GM23338 (cell line): ENCODE results near the gene NDST3. TPM values are rescaled to one million over a fixed set of nuclear protein-coding genes. Genes with fewer than 3 reads are reported as not detected.

Experiments
- ATAC-seq: fragments of 200-7000 bp; cut with Tn5 transposase; 3 replicates; pipeline ENCODE4 v1.9.1; 2020
- DNase-seq: peaks from one replicate; pipeline ENCODE4 v3.0.0-alpha.2; 2015; ENCODE audit warnings: low spot score
- H2AFZ ChIP-seq: fragments of 200-600 bp; sonication (generic); 2 replicates; pipeline ENCODE4 v1.8.0; 2016; ENCODE audit warnings: antibody characterized with exemption, mild to moderate bottlenecking, moderate library complexity
- H3F3A ChIP-seq: fragments of 200-600 bp; sonication (generic); replicated peaks from 2 replicates; pipeline ENCODE4 v1.8.0; 2017; ENCODE audit warnings: antibody characterized with exemption, mixed run types, low read depth
- H3K27ac ChIP-seq: fragments of 200-600 bp; sonication (generic); 2 replicates; pipeline ENCODE4 v1.6.1; 2016; ENCODE audit warnings: low read depth
- H3K27me3 ChIP-seq: fragments of 200-600 bp; sonication (generic); 2 replicates; pipeline ENCODE4 v1.8.0; 2016; ENCODE audit warnings: mild to moderate bottlenecking, mixed run types, moderate library complexity; ENCODE audit not compliant: insufficient read depth
- H3K36me3 ChIP-seq: fragments of 200-600 bp; sonication (generic); 2 replicates; pipeline ENCODE4 v1.8.0; 2016; ENCODE audit warnings: mild to moderate bottlenecking; ENCODE audit not compliant: insufficient read depth
- H3K4me1 ChIP-seq: fragments of 200-600 bp; sonication (generic); 2 replicates; pipeline ENCODE4 v1.8.0; 2016; ENCODE audit warnings: mild to moderate bottlenecking, moderate library complexity; ENCODE audit not compliant: insufficient read depth
- H3K4me2 ChIP-seq: fragments of 200-600 bp; sonication (generic); 2 replicates; pipeline ENCODE4 v1.7.1; 2017; ENCODE audit warnings: mixed run types
- H3K4me3 ChIP-seq: fragments of 200-600 bp; sonication (generic); 2 replicates; pipeline ENCODE4 v1.6.1; 2016; ENCODE audit warnings: mixed run types
- H3K79me2 ChIP-seq: fragments of 200-600 bp; sonication (generic); replicated peaks from 2 replicates; pipeline ENCODE4 v1.8.0; 2017; ENCODE audit warnings: mild to moderate bottlenecking; ENCODE audit not compliant: insufficient read depth
- H3K9me2 ChIP-seq: fragments of 200-600 bp; sonication (generic); 2 replicates; pipeline ENCODE4 v1.8.0; 2017; ENCODE audit not compliant: insufficient read depth
- H4K20me1 ChIP-seq: fragments of 200-600 bp; sonication (generic); replicated peaks from 2 replicates; pipeline ENCODE4 v1.8.0; 2017; ENCODE audit warnings: mild to moderate bottlenecking; ENCODE audit not compliant: insufficient read depth
- H3K27ac Mint-ChIP-seq: 2 replicates; pipeline ENCODE4 v1.8.0; 2020; ENCODE audit warnings: inconsistent platforms, mild to moderate bottlenecking, moderate library complexity, mixed read lengths
- H3K27me3 Mint-ChIP-seq: 3 replicates; pipeline ENCODE4 v1.8.0; 2022; ENCODE audit warnings: low read depth, mild to moderate bottlenecking, moderate library complexity, mixed read lengths, inconsistent platforms; ENCODE audit not compliant: insufficient read depth, poor library complexity
- H3K36me3 Mint-ChIP-seq: 3 replicates; pipeline ENCODE4 v1.8.0; 2021; ENCODE audit warnings: low read depth, mild to moderate bottlenecking, inconsistent platforms, moderate library complexity, mixed read lengths
- H3K4me1 Mint-ChIP-seq: 3 replicates; pipeline ENCODE4 v1.8.0; 2020; ENCODE audit warnings: mild to moderate bottlenecking, inconsistent platforms, mixed read lengths
- H3K4me3 Mint-ChIP-seq: 3 replicates; pipeline ENCODE4 v1.8.0; 2021; ENCODE audit warnings: moderate library complexity, mild to moderate bottlenecking, inconsistent platforms, mixed read lengths
- H3K9me3 Mint-ChIP-seq: 3 replicates; pipeline ENCODE4 v1.8.0; 2020; ENCODE audit warnings: moderate library complexity, mild to moderate bottlenecking, inconsistent platforms, mixed read lengths
- CREB1 ChIP-seq: fragments of 250-450 bp; sonication (Bioruptor Pico); IDR thresholded peaks from 2 replicates; pipeline ENCODE4 v1.5.0; 2020; ENCODE audit warnings: low read depth, mild to moderate bottlenecking, moderate library complexity
- EZH2phosphoT487 ChIP-seq: fragments of 200-600 bp; sonication (generic); IDR thresholded peaks from one replicate; pipeline ENCODE4 v1.8.1; 2018; ENCODE audit warnings: antibody characterized with exemption; ENCODE audit not compliant: unreplicated experiment
- NANOG ChIP-seq: IDR thresholded peaks from 2 replicates; pipeline ENCODE4 v1.6.1; 2016; ENCODE audit warnings: antibody characterized with exemption, borderline replicate concordance
- POLR2AphosphoS5 ChIP-seq: IDR thresholded peaks from 2 replicates; pipeline ENCODE4 v1.6.1; 2016; ENCODE audit warnings: antibody characterized with exemption, low read depth
- ZNF114 ChIP-seq: fragments of 250-450 bp; sonication (Bioruptor Pico); IDR thresholded peaks from 2 replicates; pipeline ENCODE4 v1.5.0; 2020; ENCODE audit warnings: mild to moderate bottlenecking, moderate library complexity
- ZNF331 ChIP-seq: fragments of 250-450 bp; sonication (Bioruptor Pico); IDR thresholded peaks from 2 replicates; pipeline ENCODE4 v1.5.0; 2020; ENCODE audit warnings: low read depth, mild to moderate bottlenecking, moderate library complexity
- ZNF462 ChIP-seq: fragments of 250-450 bp; sonication (Bioruptor Pico); IDR thresholded peaks from 2 replicates; pipeline ENCODE4 v1.5.0; 2020; ENCODE audit warnings: mild to moderate bottlenecking, moderate library complexity
- polyA plus RNA-seq: library from polyadenylated mRNA; unstranded; fragments of >200 nt; fragmentation: Nextera tagmentation; extraction: Ambion mirVana; gene quantifications from 2 replicates; pipeline ENCODE4 v1.2.1, GENCODE V29; 2016
- total RNA-seq: library from RNA; depleted of rRNA; stranded (reverse); fragments of >200 nt; shearing (Covaris generic); gene quantifications from 2 replicates; pipeline ENCODE4 v1.2.3, GENCODE V29; 2014
- TF ChIP-seq, protein P1 (sequence below), 2 experiments: fragments of 200-600 bp in 1 of 2; sonication (generic) in 1 of 2; conservative IDR thresholded peaks; 2 replicates each; pipeline versions ENCODE4 v1.5.1 to v1.6.1; 2016 to 2017; ENCODE audit warnings: antibody characterized with exemption in 2 of 2, low read depth in 2 of 2, mild to moderate bottlenecking in 2 of 2, moderate library complexity in 1 of 2

The NDST3 gene
- total and polyA plus RNA-seq, 2 experiments from 2014 or later = 0.19 to 0.56 TPM

- no peak for TF ChIP-seq ZNF462
- no peak for TF ChIP-seq CREB1 (CRISPR knock-in tag)
- no peak for TF ChIP-seq ZNF331
- no peak for TF ChIP-seq EZH2phosphoT487
Observed at GRCh38 chr4:118276580-118276979, 242.3 kb downstream of the NDST3 start (continued).

DNA sequence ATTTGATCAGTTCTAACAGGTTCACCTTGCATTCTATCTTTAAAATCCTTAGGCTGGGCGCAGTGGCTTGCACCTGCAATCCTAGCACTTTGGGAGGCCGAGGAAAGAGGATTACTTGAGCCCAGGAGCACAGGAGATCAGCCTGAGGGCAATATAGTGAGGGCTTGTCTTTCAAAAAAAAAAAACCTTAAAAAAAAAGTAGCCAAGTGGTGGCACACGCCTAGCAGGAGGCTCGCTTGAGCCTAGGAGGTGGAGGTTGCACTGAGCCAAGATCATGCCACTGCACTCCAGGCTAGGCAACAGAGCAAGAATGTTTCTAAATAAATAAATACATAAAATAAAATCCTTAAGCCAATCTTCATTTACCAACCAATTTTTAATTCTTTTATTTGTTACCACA lies 243.0 kb downstream of the NDST3 start:
- ATAC-seq (no peak), DNase-seq (no peak)
- Histone ChIP-seq H3K27me3 (no peaks in the 10 kb centered on the region), H3K4me3 (peak overlapping the region; percentile 95; the same call in 1 of the 2 replicates), H2AFZ (no peak overlapping the region), H4K20me1 (peaks cover 5% of the 10 kb centered on the region; the same call in 1 of the 2 replicates), H3K4me1 (peaks cover 23% of the 10 kb centered on the region), H3K9me2 (no peaks in the 10 kb centered on the region), H3K36me3 (peaks cover 15% of the 10 kb centered on the region; the same call in 1 of the 2 replicates), H3K4me2 (peak overlapping the region; percentile 72), H3F3A (peaks cover 20% of the 10 kb centered on the region), H3K27ac (no peak overlapping the region), H3K79me2 (peaks cover 15% of the 10 kb centered on the region)
- Mint-ChIP-seq H3K4me1 (peaks cover 18% of the 10 kb centered on the region), H3K4me3 (peak overlapping the region; percentile 91), H3K27ac (no peak overlapping the region), H3K27me3 (peaks cover 14% of the 10 kb centered on the region), H3K9me3 (peaks cover 3% of the 10 kb centered on the region; the same call in 2 of the 3 replicates), H3K36me3 (peaks cover 38% of the 10 kb centered on the region)
- TF ChIP-seq POLR2AphosphoS5 (no peak), NANOG (no peak), ZNF462 (no peak), CREB1 (CRISPR knock-in tag) (no peak), ZNF331 (no peak), ZNF114 (CRISPR knock-in tag) (no peak)
- TF ChIP-seq, protein P1, sequence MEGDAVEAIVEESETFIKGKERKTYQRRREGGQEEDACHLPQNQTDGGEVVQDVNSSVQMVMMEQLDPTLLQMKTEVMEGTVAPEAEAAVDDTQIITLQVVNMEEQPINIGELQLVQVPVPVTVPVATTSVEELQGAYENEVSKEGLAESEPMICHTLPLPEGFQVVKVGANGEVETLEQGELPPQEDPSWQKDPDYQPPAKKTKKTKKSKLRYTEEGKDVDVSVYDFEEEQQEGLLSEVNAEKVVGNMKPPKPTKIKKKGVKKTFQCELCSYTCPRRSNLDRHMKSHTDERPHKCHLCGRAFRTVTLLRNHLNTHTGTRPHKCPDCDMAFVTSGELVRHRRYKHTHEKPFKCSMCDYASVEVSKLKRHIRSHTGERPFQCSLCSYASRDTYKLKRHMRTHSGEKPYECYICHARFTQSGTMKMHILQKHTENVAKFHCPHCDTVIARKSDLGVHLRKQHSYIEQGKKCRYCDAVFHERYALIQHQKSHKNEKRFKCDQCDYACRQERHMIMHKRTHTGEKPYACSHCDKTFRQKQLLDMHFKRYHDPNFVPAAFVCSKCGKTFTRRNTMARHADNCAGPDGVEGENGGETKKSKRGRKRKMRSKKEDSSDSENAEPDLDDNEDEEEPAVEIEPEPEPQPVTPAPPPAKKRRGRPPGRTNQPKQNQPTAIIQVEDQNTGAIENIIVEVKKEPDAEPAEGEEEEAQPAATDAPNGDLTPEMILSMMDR (conservative IDR thresholded peaks at IDR 0.05; ENCODE audit: low read depth in 2 of 2) = no peak
